Lung (tissue), 12 donors: ENCODE results near the gene SOX18. TPM values are rescaled to one million over a fixed set of nuclear protein-coding genes. Genes with fewer than 3 reads are reported as not detected.

ENCODE experiments used
- ATAC-seq: fragments of 200-7000 bp; cut with Tn5 transposase; one replicate; pipeline ENCODE4 v1.9.1; 2020; ENCODE audit warnings: moderate number of reproducible peaks; ENCODE audit not compliant: insufficient read depth, low FRiP score
- DNase-seq, 3 donors: peaks; one replicate each; pipeline ENCODE4 v3.0.0-alpha.2; 2013 to 2017
- H3K27ac ChIP-seq, 2 donors: one replicate each; pipeline ENCODE4 v1.5.1; 2013; ENCODE audit warnings: mild to moderate bottlenecking in 2 of 2, moderate library complexity in 2 of 2, control low read depth in 1 of 2, inconsistent platforms in 1 of 2, low read depth in 1 of 2, low read length in 1 of 2
- H3K27me3 ChIP-seq, 3 donors: one replicate each; pipeline ENCODE4 v1.5.1; 2013; ENCODE audit warnings: low read length in 2 of 3; ENCODE audit not compliant: control insufficient read depth in 3 of 3, insufficient read depth in 3 of 3
- H3K36me3 ChIP-seq, 4 donors: one replicate each; pipeline ENCODE4 v1.5.1; 2013; ENCODE audit warnings: low read length in 4 of 4, mild to moderate bottlenecking in 1 of 4, moderate library complexity in 1 of 4; ENCODE audit not compliant: control insufficient read depth in 4 of 4, insufficient read depth in 4 of 4
- H3K4me1 ChIP-seq, 5 donors: one replicate each; pipeline ENCODE4 v1.5.1; 2013; ENCODE audit warnings: low read length in 5 of 5, mild to moderate bottlenecking in 2 of 5, moderate library complexity in 1 of 5; ENCODE audit not compliant: control insufficient read depth in 5 of 5, insufficient read depth in 5 of 5
- H3K4me3 ChIP-seq: one replicate; pipeline ENCODE4 v1.5.1; 2013; ENCODE audit warnings: mild to moderate bottlenecking, control low read depth, moderate library complexity
- H3K9ac ChIP-seq, 2 donors: one replicate each; pipeline ENCODE4 v1.5.1; 2013; ENCODE audit warnings: low read length in 2 of 2, control low read depth in 1 of 2; ENCODE audit not compliant: insufficient read depth in 1 of 2
- H3K9me3 ChIP-seq, 4 donors: one replicate each; pipeline ENCODE4 v1.5.1; 2013; ENCODE audit warnings: low read length in 3 of 4, mild to moderate bottlenecking in 1 of 4, moderate library complexity in 1 of 4; ENCODE audit not compliant: control insufficient read depth in 4 of 4, insufficient read depth in 3 of 4
- CTCF ChIP-seq: IDR thresholded peaks from 2 replicates; pipeline ENCODE4 v1.5.1; 2012; ENCODE audit warnings: mild to moderate bottlenecking; ENCODE audit errors: control extremely low read depth, extremely low read depth
- WGBS, 2 donors: extraction: QIAGEN DNeasy Blood & Tissue Kit; methylation state at CpG; one replicate each; pipeline ENCODE4 v1.1.7; 2013; 5-methylcytosine and 5-hydroxymethylcytosine counted together
- polyA plus RNA-seq, 2 donors: library from polyadenylated mRNA; stranded (reverse); fragments of 200-250 nt; gene quantifications; one replicate each; pipeline ENCODE4 v1.2.1, GENCODE V29; 2013
- total RNA-seq, 2 donors: library from RNA; depleted of rRNA in 1 of 2; stranded (reverse); fragments of >200 nt in 1 of 2; gene quantifications; one replicate each; pipeline ENCODE4 v1.2.1, GENCODE V29; 2014 to 2021
- donor health status: control.
- donor health status: control.
- donor health status: Bipolar disorder and iron deficiency.
- donor health status: healthy.
- donor health status: DM: yes; HTN: yes; CAD: no.

SOX18 gene
- total and polyA plus RNA-seq, 4 donors: 12.1 to 52.2 (median 29.3) TPM

- WGBS, 2 donors: 3 to 12% methylated on average over 4 of the region's 4 CpGs
- peak overlapping the region; percentile 66 for H3K4me3 ChIP-seq
- TF ChIP-seq CTCF: no peak
- H3K9me3 ChIP-seq: no peaks in the 10 kb centered on the region
- peak overlapping the region in 1 of 2 donors; percentile 63 for H3K9ac ChIP-seq
- peaks cover 0 to 19% (median 0%) of the 10 kb centered on the region in 4 donors for H3K36me3 ChIP-seq
- peaks cover 0 to 11% (median 0%) of the 10 kb centered on the region in 3 donors for H3K27me3 ChIP-seq
- H3K27ac ChIP-seq: peak overlapping the region; percentile 22 to 59
- ATAC-seq: no peak
- H3K4me1 ChIP-seq: peaks cover 0 to 43% (median 18%) of the 10 kb centered on the region in 5 donors
- DNase-seq: no peak
Observed at GRCh38 chr20:64078934-64079272, 29.5 kb upstream of the SOX18 start.

GRCh38 chr20:64077876-64078551 is 28.6 kb upstream of the SOX18 start:
- Histone ChIP-seq H3K27ac (peak overlapping the region in 1 of 2 donors; percentile 59), H3K4me3 (peak overlapping the region; percentile 66), H3K4me1 (peaks cover 0 to 36% (median 15%) of the 10 kb centered on the region in 5 donors), H3K9me3 (no peaks in the 10 kb centered on the region), H3K36me3 (peaks cover 0 to 27% (median 0%) of the 10 kb centered on the region in 4 donors), H3K9ac (no peak overlapping the region), H3K27me3 (peaks cover 0 to 8% (median 0%) of the 10 kb centered on the region in 3 donors)
- no peak for TF ChIP-seq CTCF
- DNase-seq (no peak), ATAC-seq (no peak)
- 22 to 45% methylated on average over 15 of the region's 15 CpGs for WGBS, 2 donors

DNA sequence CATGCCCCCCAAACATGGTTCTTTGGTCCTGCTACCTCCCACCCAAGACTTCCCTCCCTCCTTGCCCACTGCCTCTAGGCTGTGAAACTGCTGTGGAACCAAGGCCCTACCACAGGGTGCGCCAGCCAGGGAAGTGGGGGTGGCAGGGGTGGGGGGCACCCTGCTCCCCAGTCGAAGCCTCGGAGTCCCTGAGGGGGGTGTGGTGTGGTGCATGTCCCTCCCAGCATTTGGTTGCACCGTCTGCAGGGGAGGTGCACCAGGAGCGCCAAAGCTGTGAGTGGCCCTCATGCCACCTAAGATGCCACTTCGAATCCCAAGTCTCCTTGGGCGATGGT is 28.1 kb upstream of the SOX18 start:
- 26 to 55% methylated on average over 6 to 7 of the region's 7 CpGs for WGBS, 2 donors
- H3K4me3 ChIP-seq: no peak overlapping the region
- no peak overlapping the region for H3K27ac ChIP-seq

More for the DNA sequence above, 28.1 kb upstream of the SOX18 start:
- TF ChIP-seq CTCF: no peak
- Histone ChIP-seq H3K36me3 (peaks cover 0 to 31% (median 2%) of the 10 kb centered on the region in 4 donors), H3K9me3 (no peaks in the 10 kb centered on the region), H3K9ac (no peak overlapping the region), H3K4me1 (peaks cover 0 to 33% (median 14%) of the 10 kb centered on the region in 5 donors), H3K27me3 (peaks cover 0 to 4% (median 0%) of the 10 kb centered on the region in 3 donors)
- ATAC-seq: no peak
- no peak for DNase-seq
